ENCODE data around the gene KRTAP6-1.

The KRTAP6-1 gene

GRCh38 chr21:30580132-30580531 lies 33.6 kb downstream of the KRTAP6-1 start:
- TF ChIP-seq CTCF (IDR thresholded peaks at IDR 0.05) (no peak), ZFX (IDR thresholded peaks at IDR 0.05; ENCODE audit: borderline replicate concordance) (no peak)
- H3K27ac ChIP-seq = no peak overlapping the region

- no peak for TF ChIP-seq ZFX (IDR thresholded peaks at IDR 0.05; ENCODE audit: borderline replicate concordance)
- TF ChIP-seq CTCF (IDR thresholded peaks at IDR 0.05) = no peak
- H3K27ac ChIP-seq = no peak overlapping the region
Observed at GRCh38 chr21:30579346-30579745, 34.4 kb downstream of the KRTAP6-1 start.

- no peak overlapping the region for H3K27ac ChIP-seq
- no peak for TF ChIP-seq CTCF (IDR thresholded peaks at IDR 0.05)
- TF ChIP-seq ZFX (IDR thresholded peaks at IDR 0.05; ENCODE audit: borderline replicate concordance) = no peak
Observed at GRCh38 chr21:30577766-30578165, 36.0 kb downstream of the KRTAP6-1 start.

- no peak for TF ChIP-seq ZFX (IDR thresholded peaks at IDR 0.05; ENCODE audit: borderline replicate concordance)
- TF ChIP-seq CTCF (IDR thresholded peaks at IDR 0.05) = no peak
Observed at GRCh38 chr21:30567617-30568016, 46.1 kb downstream of the KRTAP6-1 start.

GRCh38 chr21:30563630-30564029 lies 50.1 kb downstream of the KRTAP6-1 start:
- TF ChIP-seq ZFX (IDR thresholded peaks at IDR 0.05; ENCODE audit: borderline replicate concordance) (no peak), CTCF (IDR thresholded peaks at IDR 0.05) (no peak)
- H3K27ac ChIP-seq = no peak overlapping the region

More at GRCh38 chr21:30567617-30568016, 46.1 kb downstream of the KRTAP6-1 start:
- no peak overlapping the region for H3K27ac ChIP-seq

Data from 22Rv1 (cell line).